ENCODE measurements around the gene SAMD4A. TPM values are rescaled to one million over a fixed set of nuclear protein-coding genes. Genes with fewer than 3 reads are reported as not detected.

The SAMD4A gene
- total RNA-seq (10 to 100 TPM; 22.3 to 40.5 TPM), polyA plus RNA-seq (ENCODE audit: insufficient read length in 6 of 6) (10 to 100 TPM in 1 of 6 donors, 1 to 10 TPM in 5; 4.5 to 10.1 (median 7.6) TPM)
- long read RNA-seq, donor 1, partial matches to known transcripts: 0 of 1 reads
- long read RNA-seq, donor 1, other reads (novel, unspliced or antisense): 0 of 1 reads
- long read RNA-seq, donor 2: 0 reads
- long read RNA-seq, donor 3: 0 reads
- long read RNA-seq, donor 4, partial matches to known transcripts: 0 of 5 reads
- long read RNA-seq, donor 4, other reads (novel, unspliced or antisense): 5 of 5 reads
- long read RNA-seq, donor 5, partial matches to known transcripts: 0 of 2 reads
- long read RNA-seq, donor 5, other reads (novel, unspliced or antisense): 0 of 2 reads
- long read RNA-seq, donor 6: 0 reads
- long read RNA-seq, donor 7: 0 reads
- long read RNA-seq, donor 8, full-length matches to known transcripts: 1 of 1 reads
- long read RNA-seq, donor 8, partial matches to known transcripts: 0 of 1 reads
- long read RNA-seq, donor 8, other reads (novel, unspliced or antisense): 0 of 1 reads
- long read RNA-seq, donor 9: 0 reads
- long read RNA-seq, donor 10, partial matches to known transcripts: 0 of 2 reads
- long read RNA-seq, donor 10, other reads (novel, unspliced or antisense): 2 of 2 reads
- long read RNA-seq, donor 11, full-length matches to known transcripts: 2 of 2 reads
- long read RNA-seq, donor 11, partial matches to known transcripts: 0 of 2 reads
- long read RNA-seq, donor 11, other reads (novel, unspliced or antisense): 0 of 2 reads
- long read RNA-seq, donor 12: 0 reads

GRCh38 chr14:54566410-54567223, at the start of gene SAMD4A:
TSS of gene SAMD4A (plus strand) at chr14:54567128. CDS start at chr14:54567917, 789 bp downstream.
- H3K36me3 ChIP-seq: no peaks in the 10 kb centered on the region
- peak; percentile 48 for ATAC-seq
- H3K27me3 ChIP-seq: peaks cover 0 to 63% of the 10 kb centered on the region in 2 donors
- peak in 1 of 2 donors; percentile 30 for TF ChIP-seq CTCF (IDR thresholded peaks at IDR 0.05)
- no peaks in the 10 kb centered on the region for H3K9me3 ChIP-seq
- peak within 1 kb of the TSS; percentile 86 to 98 for H3K27ac ChIP-seq
- peak; percentile 76 to 90 (median 86) for DNase-seq
- peak within 1 kb of the TSS; percentile 67 to 86 for H3K4me3 ChIP-seq
- intact Hi-C loops (cut with DNase I): loop anchor here in 1 of 2 donors (5.0 kb wide), 1 partner anchor 206 kb away; no protein-coding TSS in a partner anchor
- H3K4me1 ChIP-seq: peaks cover 19 to 60% of the 10 kb centered on the region in 2 donors

- ATAC-seq (no peak), DNase-seq (no peak)
- no peaks in the 10 kb centered on the region for H3K9me3 ChIP-seq
- H3K27me3 ChIP-seq: no peaks in the 10 kb centered on the region
- no peak overlapping the region for H3K27ac ChIP-seq
- peaks cover 0 to 40% of the 10 kb centered on the region in 2 donors for H3K36me3 ChIP-seq
- intact Hi-C loops (cut with DNase I): no loop called here
- TF ChIP-seq CTCF (IDR thresholded peaks at IDR 0.05): no peak
- H3K4me1 ChIP-seq: no peaks in the 10 kb centered on the region
- H3K4me3 ChIP-seq: no peak overlapping the region
Measured at GRCh38 chr14:54524410-54524809, 42.5 kb upstream of the SAMD4A start.

GRCh38 chr14:54528973-54529372, 38.0 kb upstream of the SAMD4A start:
- no peak for DNase-seq
- intact Hi-C loops (cut with DNase I): no loop called here
- H3K27ac ChIP-seq: no peak overlapping the region
- H3K9me3 ChIP-seq: no peaks in the 10 kb centered on the region
- no peak for TF ChIP-seq CTCF (IDR thresholded peaks at IDR 0.05)
- no peaks in the 10 kb centered on the region for H3K4me1 ChIP-seq
- ATAC-seq: no peak
- no peak overlapping the region for H3K4me3 ChIP-seq
- peaks cover 0 to 30% of the 10 kb centered on the region in 2 donors for H3K36me3 ChIP-seq
- H3K27me3 ChIP-seq: no peaks in the 10 kb centered on the region

GRCh38 chr14:54529811-54530210, 37.1 kb upstream of the SAMD4A start:
- intact Hi-C loops (cut with DNase I): no loop called here

More at GRCh38 chr14:54529811-54530210, 37.1 kb upstream of the SAMD4A start:
- no peak for DNase-seq
- Histone ChIP-seq H3K27ac (no peak overlapping the region), H3K27me3 (no peaks in the 10 kb centered on the region), H3K4me1 (no peaks in the 10 kb centered on the region), H3K36me3 (peaks cover 0 to 22% of the 10 kb centered on the region in 2 donors), H3K4me3 (no peak overlapping the region), H3K9me3 (no peaks in the 10 kb centered on the region)
- ATAC-seq: no peak
- TF ChIP-seq CTCF (IDR thresholded peaks at IDR 0.05): no peak

Data from left lung (tissue), 14 donors.